GM23248 (cell line): Measurements from ENCODE around the gene FADD. TPM values are rescaled to one million over a fixed set of nuclear protein-coding genes. Genes with fewer than 3 reads are reported as not detected.
A peak's percentile ranks its signal among the peaks of the same experiment; 100 is the strongest.

Experiments
- DNase-seq: peaks from one replicate; pipeline ENCODE4 v3.0.0-alpha.2; 2015
- H2AFZ ChIP-seq: fragments of 200-600 bp; sonication (generic); 2 replicates; pipeline ENCODE4 v1.6.1; 2016; ENCODE audit warnings: antibody characterized with exemption
- H3F3A ChIP-seq: fragments of 200-600 bp; sonication (generic); 2 replicates; pipeline ENCODE4 v1.6.1; 2016; ENCODE audit warnings: mild to moderate bottlenecking, antibody characterized with exemption, mixed run types; ENCODE audit not compliant: insufficient read depth
- H3K27ac ChIP-seq: fragments of 200-600 bp; sonication (generic); 2 replicates; pipeline ENCODE4 v1.5.1; 2016; ENCODE audit warnings: mild to moderate bottlenecking
- H3K27me3 ChIP-seq: fragments of 200-600 bp; sonication (generic); replicated peaks from 2 replicates; pipeline ENCODE4 v1.6.1; 2016; ENCODE audit warnings: mild to moderate bottlenecking; ENCODE audit not compliant: insufficient read depth
- H3K36me3 ChIP-seq: fragments of 200-600 bp; sonication (generic); 2 replicates; pipeline ENCODE4 v1.6.1; 2016; ENCODE audit warnings: low read depth, mild to moderate bottlenecking
- H3K4me1 ChIP-seq: fragments of 200-600 bp; sonication (generic); 2 replicates; pipeline ENCODE4 v1.6.1; 2016; ENCODE audit warnings: mild to moderate bottlenecking; ENCODE audit not compliant: insufficient read depth
- H3K4me2 ChIP-seq: fragments of 200-600 bp; sonication (generic); one replicate; pipeline ENCODE4 v1.6.1; 2016; ENCODE audit warnings: mild to moderate bottlenecking; ENCODE audit not compliant: unreplicated experiment
- H3K4me3 ChIP-seq: fragments of 200-600 bp; sonication (generic); 2 replicates; pipeline ENCODE4 v1.5.1; 2016; ENCODE audit warnings: mild to moderate bottlenecking
- H3K79me2 ChIP-seq: fragments of 200-600 bp; sonication (generic); 2 replicates; pipeline ENCODE4 v1.6.1; 2016; ENCODE audit warnings: mild to moderate bottlenecking; ENCODE audit not compliant: insufficient read depth
- H3K9ac ChIP-seq: fragments of 200-600 bp; sonication (generic); 2 replicates; pipeline ENCODE4 v1.6.1; 2016; ENCODE audit warnings: mild to moderate bottlenecking
- H3K9me2 ChIP-seq: fragments of 200-600 bp; sonication (generic); 2 replicates; pipeline ENCODE4 v1.6.1; 2016; ENCODE audit warnings: mixed run types, mild to moderate bottlenecking, moderate library complexity; ENCODE audit not compliant: insufficient read depth
- H3K9me3 ChIP-seq: fragments of 200-600 bp; sonication (generic); one replicate; pipeline ENCODE4 v1.6.1; 2017; ENCODE audit warnings: low read depth
- H4K20me1 ChIP-seq: fragments of 200-600 bp; sonication (generic); 2 replicates; pipeline ENCODE4 v1.6.0; 2016; ENCODE audit not compliant: insufficient read depth
- EZH2 ChIP-seq: fragments of 200-600 bp; sonication (generic); IDR thresholded peaks from 2 replicates; pipeline ENCODE4 v1.6.1; 2018; ENCODE audit warnings: antibody characterized with exemption, mild to moderate bottlenecking; ENCODE audit not compliant: insufficient read depth, poor library complexity, severe bottlenecking
- EZH2phosphoT487 ChIP-seq: fragments of 200-600 bp; sonication (generic); IDR thresholded peaks from 2 replicates; pipeline ENCODE4 v1.6.1; 2018; ENCODE audit warnings: antibody characterized with exemption, moderate library complexity, mild to moderate bottlenecking, low read depth; ENCODE audit not compliant: insufficient read depth
- WGBS, 2 experiments: methylation state at CpG; one replicate each; pipeline ENCODE4 v1.1.6; 2015 to 2017; ENCODE audit warnings: low lambda C conversion rate in 2 of 2, low coverage in 1 of 2; ENCODE audit errors: missing lambda C conversion rate in 2 of 2; 5-methylcytosine and 5-hydroxymethylcytosine counted together
- in situ Hi-C: fragments of 300-500 bp; cut with MboI; formaldehyde crosslinking; loops from 2 replicates; pipeline ENCODE4 v1.15.0; 2020
- polyA plus RNA-seq: library from polyadenylated mRNA; unstranded; fragments of >200 nt; fragmentation: Nextera tagmentation; extraction: Ambion mirVana; gene quantifications from 2 replicates; pipeline ENCODE4 v1.2.1, GENCODE V29; 2016
- total RNA-seq: library from RNA; depleted of rRNA; stranded (reverse); fragments of >200 nt; shearing (Covaris generic); gene quantifications from 2 replicates; pipeline ENCODE4 v1.2.3, GENCODE V29; 2014

The FADD gene
- total and polyA plus RNA-seq, 2 experiments from 2014 or later: 32.0 to 38.3 TPM

DNA sequence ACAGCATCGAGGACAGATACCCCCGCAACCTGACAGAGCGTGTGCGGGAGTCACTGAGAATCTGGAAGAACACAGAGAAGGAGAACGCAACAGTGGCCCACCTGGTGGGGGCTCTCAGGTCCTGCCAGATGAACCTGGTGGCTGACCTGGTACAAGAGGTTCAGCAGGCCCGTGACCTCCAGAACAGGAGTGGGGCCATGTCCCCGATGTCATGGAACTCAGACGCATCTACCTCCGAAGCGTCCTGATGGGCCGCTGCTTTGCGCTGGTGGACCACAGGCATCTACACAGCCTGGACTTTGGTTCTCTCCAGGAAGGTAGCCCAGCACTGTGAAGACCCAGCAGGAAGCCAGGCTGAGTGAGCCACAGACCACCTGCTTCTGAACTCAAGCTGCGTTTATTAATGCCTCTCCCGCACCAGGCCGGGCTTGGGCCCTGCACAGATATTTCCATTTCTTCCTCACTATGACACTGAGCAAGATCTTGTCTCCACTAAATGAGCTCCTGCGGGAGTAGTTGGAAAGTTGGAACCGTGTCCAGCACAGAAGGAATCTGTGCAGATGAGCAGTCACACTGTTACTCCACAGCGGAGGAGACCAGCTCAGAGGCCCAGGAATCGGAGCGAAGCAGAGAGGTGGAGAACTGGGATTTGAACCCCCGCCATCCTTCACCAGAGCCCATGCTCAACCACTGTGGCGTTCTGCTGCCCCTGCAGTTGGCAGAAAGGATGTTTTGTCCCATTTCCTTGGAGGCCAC is 3.3 kb downstream of the FADD start:
- Histone ChIP-seq H3F3A (peaks cover 35% of the 10 kb centered on the region), H3K4me2 (no peak overlapping the region), H3K36me3 (peaks cover 12% of the 10 kb centered on the region; the same call in 1 of the 2 replicates), H3K9ac (no peak overlapping the region), H3K9me3 (no peaks in the 10 kb centered on the region), H3K27me3 (no peaks in the 10 kb centered on the region), H4K20me1 (no peaks in the 10 kb centered on the region; the same call in 1 of the 2 replicates), H3K79me2 (peaks cover 49% of the 10 kb centered on the region), H3K27ac (no peak overlapping the region), H3K4me1 (peaks cover 31% of the 10 kb centered on the region), H2AFZ (no peak overlapping the region), H3K4me3 (no peak overlapping the region), H3K9me2 (no peaks in the 10 kb centered on the region)
- no peak for TF ChIP-seq EZH2
- no peak for TF ChIP-seq EZH2phosphoT487
- 95% methylated on average over 21 to 22 of the region's 22 CpGs for WGBS, 2 experiments
- DNase-seq: no peak
- in situ Hi-C loops: no loop called here

DNA sequence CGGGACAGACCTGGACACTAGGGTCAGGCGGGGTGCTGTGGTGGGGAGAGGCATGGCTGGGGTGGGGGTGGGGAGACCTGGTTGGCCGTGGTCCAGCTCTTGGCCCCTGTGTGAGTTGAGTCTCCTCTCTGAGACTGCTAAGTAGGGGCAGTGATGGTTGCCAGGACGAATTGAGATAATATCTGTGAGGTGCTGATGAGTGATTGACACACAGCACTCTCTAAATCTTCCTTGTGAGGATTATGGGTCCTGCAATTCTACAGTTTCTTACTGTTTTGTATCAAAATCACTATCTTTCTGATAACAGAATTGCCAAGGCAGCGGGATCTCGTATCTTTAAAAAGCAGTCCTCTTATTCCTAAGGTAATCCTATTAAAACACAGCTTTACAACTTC is 3.9 kb downstream of the FADD start:
- no peaks in the 10 kb centered on the region for H3K9me2 ChIP-seq
- WGBS, 2 experiments: 83 to 84% methylated on average over 5 to 6 of the region's 6 CpGs
- no peak overlapping the region for H3K27ac ChIP-seq
- in situ Hi-C loops: no loop called here
- H3K4me3 ChIP-seq: no peak overlapping the region
- peaks cover 12% of the 10 kb centered on the region; the same call in 1 of the 2 replicates for H3K36me3 ChIP-seq
- H3K9ac ChIP-seq: no peak overlapping the region
- H3K79me2 ChIP-seq: peaks cover 49% of the 10 kb centered on the region
- no peak overlapping the region for H2AFZ ChIP-seq
- no peak for DNase-seq
- H3K27me3 ChIP-seq: no peaks in the 10 kb centered on the region
- no peaks in the 10 kb centered on the region; the same call in 1 of the 2 replicates for H4K20me1 ChIP-seq
- H3K4me2 ChIP-seq: no peak overlapping the region
- H3F3A ChIP-seq: peaks cover 35% of the 10 kb centered on the region
- H3K4me1 ChIP-seq: peaks cover 31% of the 10 kb centered on the region
- H3K9me3 ChIP-seq: no peaks in the 10 kb centered on the region
- no peak for TF ChIP-seq EZH2
- no peak for TF ChIP-seq EZH2phosphoT487

DNA sequence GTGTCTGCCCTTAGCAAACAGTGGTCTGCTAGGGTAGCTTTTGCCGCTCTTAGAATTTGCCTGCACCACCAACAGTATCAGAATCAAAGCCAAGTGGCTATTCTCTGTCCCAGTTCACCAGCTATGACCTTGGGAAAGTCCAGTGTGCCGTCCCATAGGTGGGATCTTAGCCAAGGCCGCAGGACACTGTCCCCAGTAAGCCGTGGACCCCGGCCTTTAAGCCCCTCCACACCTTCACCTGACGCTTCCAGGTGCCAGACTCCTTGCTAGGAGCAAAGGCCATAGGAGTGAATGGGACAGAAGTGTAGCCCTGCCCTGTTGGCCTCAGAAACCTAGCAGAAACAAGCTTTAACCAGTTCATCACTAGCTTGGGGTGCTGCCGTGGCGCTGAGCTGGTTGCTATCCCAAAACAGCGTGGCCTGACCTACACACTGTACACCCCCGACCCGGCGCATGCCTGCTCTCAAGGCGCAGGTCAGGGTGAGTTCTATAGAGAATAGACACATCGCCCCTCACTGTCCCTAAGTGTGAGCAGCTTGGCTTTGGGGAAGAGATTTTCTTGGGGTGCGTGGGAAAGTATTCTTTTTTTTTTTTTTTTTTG is 4.5 kb downstream of the FADD start:
- Histone ChIP-seq H3K36me3 (peaks cover 12% of the 10 kb centered on the region; the same call in 1 of the 2 replicates), H3K9me3 (no peaks in the 10 kb centered on the region), H4K20me1 (no peaks in the 10 kb centered on the region; the same call in 1 of the 2 replicates), H2AFZ (no peak overlapping the region), H3K79me2 (peaks cover 49% of the 10 kb centered on the region), H3K4me3 (no peak overlapping the region), H3K9me2 (no peaks in the 10 kb centered on the region), H3K27me3 (no peaks in the 10 kb centered on the region), H3K4me1 (peaks cover 28% of the 10 kb centered on the region), H3K4me2 (no peak overlapping the region), H3K9ac (no peak overlapping the region), H3K27ac (no peak overlapping the region), H3F3A (peaks cover 35% of the 10 kb centered on the region)
- in situ Hi-C loops: no loop called here
- DNase-seq: no peak
- TF ChIP-seq EZH2 (no peak), EZH2phosphoT487 (no peak)
- 84 to 88% methylated on average over 15 of the region's 15 CpGs for WGBS, 2 experiments

DNA sequence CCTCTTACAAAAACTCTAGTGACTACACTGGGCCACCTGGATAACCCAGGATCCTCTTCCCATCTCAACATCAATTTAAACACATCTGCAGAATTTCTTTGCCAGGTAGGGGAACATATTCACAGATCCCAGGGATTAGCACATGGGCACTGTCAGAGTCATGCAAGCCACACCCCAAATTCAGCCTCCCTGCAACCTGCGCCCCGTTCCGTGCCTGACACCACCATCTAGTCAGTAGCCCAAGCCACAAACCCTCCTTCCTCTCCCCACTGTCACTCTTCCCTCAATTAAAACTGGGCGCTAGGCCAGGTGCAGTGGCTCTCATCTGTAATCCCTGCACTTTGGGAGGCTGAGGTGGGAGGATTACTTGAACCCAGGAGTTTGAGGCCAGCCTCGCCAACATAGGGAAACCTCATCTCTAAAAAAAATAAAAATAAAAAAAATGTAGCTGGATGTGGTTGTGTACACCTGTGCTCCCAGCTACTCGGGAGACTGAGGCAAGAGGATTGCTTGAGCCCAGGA is 6.4 kb downstream of the FADD start:
- TF ChIP-seq EZH2: no peak
- no peak for TF ChIP-seq EZH2phosphoT487
- Histone ChIP-seq H3K9ac (peak overlapping the region; percentile 62; the same call in 1 of the 2 replicates), H3K4me2 (peak overlapping the region; percentile 3), H3K79me2 (peaks cover 44% of the 10 kb centered on the region), H4K20me1 (no peaks in the 10 kb centered on the region; the same call in 1 of the 2 replicates), H3K27me3 (no peaks in the 10 kb centered on the region), H3K9me3 (no peaks in the 10 kb centered on the region), H3K36me3 (peaks cover 12% of the 10 kb centered on the region; the same call in 1 of the 2 replicates), H3K27ac (peak overlapping the region; percentile 88), H3K4me1 (peaks cover 25% of the 10 kb centered on the region), H2AFZ (no peak overlapping the region), H3K9me2 (no peaks in the 10 kb centered on the region), H3K4me3 (no peak overlapping the region), H3F3A (peaks cover 30% of the 10 kb centered on the region)
- WGBS, 2 experiments: 89 to 92% methylated on average over 6 of the region's 6 CpGs
- in situ Hi-C loops: no loop called here
- DNase-seq: no peak
